Kidney (tissue), 14 donors: Measurements from ENCODE around the gene MRTFA. TPM values are rescaled to one million over a fixed set of nuclear protein-coding genes. Genes with fewer than 3 reads are reported as not detected.
"Not testable (repeated sequence)": the region's sequence is repeated elsewhere in the genome, so short reads cannot be mapped to it uniquely, and the experiment has no call there.

Source experiments
- DNase-seq, 5 donors: peaks; one replicate each; pipeline ENCODE4 v3.0.0-alpha.2; 2013 to 2020
- FAIRE-seq: peaks from 2 replicates; lab custom pipeline; 2012; peaks lifted over from hg19 to GRCh38; lab: Jason Lieb, UNC
- H3K27ac ChIP-seq, 2 donors: one replicate each; pipeline ENCODE4 v1.7.0; 2013; ENCODE audit warnings: low read depth in 2 of 2, low read length in 2 of 2, inconsistent platforms in 1 of 2
- H3K27me3 ChIP-seq: one replicate; pipeline ENCODE4 v1.7.1; 2013; ENCODE audit warnings: low read length, inconsistent platforms; ENCODE audit not compliant: control insufficient read depth, insufficient read depth
- H3K36me3 ChIP-seq, 3 donors: one replicate each; pipeline versions ENCODE4 v1.7.0 to v1.7.1; 2013; ENCODE audit warnings: low read length in 3 of 3, control low read depth in 1 of 3, inconsistent platforms in 1 of 3; ENCODE audit not compliant: insufficient read depth in 3 of 3, control insufficient read depth in 2 of 3
- H3K4me1 ChIP-seq, 3 donors: one replicate each; pipeline versions ENCODE4 v1.7.0 to v1.7.1; 2013; ENCODE audit warnings: low read length in 3 of 3, inconsistent platforms in 1 of 3, low read depth in 1 of 3; ENCODE audit not compliant: control insufficient read depth in 2 of 3, insufficient read depth in 2 of 3
- H3K4me3 ChIP-seq, 3 donors: one replicate each; pipeline versions ENCODE4 v1.7.0 to v1.8.1; 2013; ENCODE audit warnings: low read length in 3 of 3, control low read depth in 1 of 3, inconsistent platforms in 1 of 3
- H3K9ac ChIP-seq, 3 donors: one replicate each; pipeline versions ENCODE4 v1.7.0 to v1.7.1; 2013; ENCODE audit warnings: low read length in 3 of 3, control low read depth in 1 of 3, inconsistent platforms in 1 of 3
- H3K9me3 ChIP-seq, 3 donors: one replicate each; pipeline versions ENCODE4 v1.7.0 to v1.7.1; 2013; ENCODE audit warnings: low read length in 3 of 3, control low read depth in 1 of 3, inconsistent platforms in 1 of 3; ENCODE audit not compliant: control insufficient read depth in 2 of 3, insufficient read depth in 1 of 3
- intact Hi-C: fragments of 100-400 bp; cut with DNase I; formaldehyde crosslinking; loops from one replicate; pipeline ENCODE4 v1.11.1; 2022
- polyA plus RNA-seq: library from polyadenylated mRNA; stranded (reverse); fragments of 350-450 nt; fragmentation: Illumina TruSeq; extraction: RNeasy Lipid Tissue Mini Kit (QIAGEN cat#74804); gene quantifications from one replicate; pipeline ENCODE4 v1.2.3, GENCODE V29; 2014; ENCODE audit warnings: low read depth, low replicate concordance; ENCODE audit not compliant: insufficient read depth
- total RNA-seq: library from RNA; stranded (reverse); fragmentation: NEBNext Ultra II Directional; extraction: Animal tissue kit (Norgen Biotek cat#: 25700); gene quantifications from one replicate; pipeline ENCODE4 v1.2.1, GENCODE V29; 2021
- TF ChIP-seq, protein P1 (sequence below): IDR thresholded peaks from 3 replicates; pipeline ENCODE4 v1.5.1; 2012; ENCODE audit warnings: mild to moderate bottlenecking, moderate library complexity, borderline replicate concordance; ENCODE audit not compliant: insufficient read depth; ENCODE audit errors: extremely low read depth
- donor health status: control.
- donor health status: control.
- donor health status: control.
- donor health status: control.
- donor health status: control.
- donor health status: DM: yes; HTN: yes; CAD: no.
- donor health status: Normal renal cell carcinoma (clear cell type).

The MRTFA gene
- total and polyA plus RNA-seq, 2 donors from 2014 or later, result 12.5 to 59.9 TPM

DNA sequence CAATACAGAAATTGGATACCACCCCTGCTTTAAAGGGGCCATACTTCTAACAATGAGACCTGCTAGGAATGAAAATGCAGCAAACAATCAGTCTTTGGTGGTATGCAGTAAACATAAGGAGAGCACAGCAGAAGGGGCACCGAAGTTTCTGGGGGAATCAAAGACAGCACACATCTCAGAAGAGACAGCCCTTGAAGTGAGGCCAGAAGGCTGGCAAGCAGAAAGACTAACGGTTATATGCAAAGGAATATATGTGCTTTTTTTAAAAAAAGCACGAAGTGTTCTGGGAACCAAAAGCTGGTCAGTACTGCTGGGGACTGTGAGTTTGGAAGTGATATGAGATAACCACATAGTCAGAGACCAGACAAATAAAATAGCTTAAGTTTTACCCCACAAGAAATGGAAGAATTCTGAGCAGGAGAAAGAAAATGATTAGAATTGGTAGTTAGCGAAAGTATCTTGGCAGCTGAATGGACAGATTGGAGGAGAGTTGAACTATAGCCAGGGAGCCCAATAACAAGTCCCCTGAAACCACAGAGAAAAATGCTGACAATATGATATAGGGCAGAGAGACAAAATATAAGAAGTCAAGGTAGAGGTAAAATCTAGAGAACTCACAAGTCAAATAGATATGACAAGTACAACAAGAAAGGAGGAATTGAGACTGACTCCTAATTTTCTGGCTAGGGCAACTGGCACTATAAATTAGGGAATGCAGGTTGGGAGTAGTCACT is 125.7 kb downstream of the MRTFA start:
- FAIRE-seq (no peak), DNase-seq (no peak)
- no peaks in the 10 kb centered on the region for H3K27me3 ChIP-seq
- TF ChIP-seq, protein P1, sequence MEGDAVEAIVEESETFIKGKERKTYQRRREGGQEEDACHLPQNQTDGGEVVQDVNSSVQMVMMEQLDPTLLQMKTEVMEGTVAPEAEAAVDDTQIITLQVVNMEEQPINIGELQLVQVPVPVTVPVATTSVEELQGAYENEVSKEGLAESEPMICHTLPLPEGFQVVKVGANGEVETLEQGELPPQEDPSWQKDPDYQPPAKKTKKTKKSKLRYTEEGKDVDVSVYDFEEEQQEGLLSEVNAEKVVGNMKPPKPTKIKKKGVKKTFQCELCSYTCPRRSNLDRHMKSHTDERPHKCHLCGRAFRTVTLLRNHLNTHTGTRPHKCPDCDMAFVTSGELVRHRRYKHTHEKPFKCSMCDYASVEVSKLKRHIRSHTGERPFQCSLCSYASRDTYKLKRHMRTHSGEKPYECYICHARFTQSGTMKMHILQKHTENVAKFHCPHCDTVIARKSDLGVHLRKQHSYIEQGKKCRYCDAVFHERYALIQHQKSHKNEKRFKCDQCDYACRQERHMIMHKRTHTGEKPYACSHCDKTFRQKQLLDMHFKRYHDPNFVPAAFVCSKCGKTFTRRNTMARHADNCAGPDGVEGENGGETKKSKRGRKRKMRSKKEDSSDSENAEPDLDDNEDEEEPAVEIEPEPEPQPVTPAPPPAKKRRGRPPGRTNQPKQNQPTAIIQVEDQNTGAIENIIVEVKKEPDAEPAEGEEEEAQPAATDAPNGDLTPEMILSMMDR, result no peak
- H3K36me3 ChIP-seq, result no peaks in the 10 kb centered on the region
- H3K4me1 ChIP-seq, result peaks cover 16 to 30% (median 25%) of the 10 kb centered on the region in 3 donors
- intact Hi-C loops, result no loop called here
- peak overlapping the region in 1 of 3 donors; percentile 69 for H3K9ac ChIP-seq
- peak overlapping the region; percentile 79 to 89 for H3K27ac ChIP-seq
- peak overlapping the region in 1 of 3 donors; percentile 49 for H3K4me3 ChIP-seq
- no peaks in the 10 kb centered on the region for H3K9me3 ChIP-seq

DNA sequence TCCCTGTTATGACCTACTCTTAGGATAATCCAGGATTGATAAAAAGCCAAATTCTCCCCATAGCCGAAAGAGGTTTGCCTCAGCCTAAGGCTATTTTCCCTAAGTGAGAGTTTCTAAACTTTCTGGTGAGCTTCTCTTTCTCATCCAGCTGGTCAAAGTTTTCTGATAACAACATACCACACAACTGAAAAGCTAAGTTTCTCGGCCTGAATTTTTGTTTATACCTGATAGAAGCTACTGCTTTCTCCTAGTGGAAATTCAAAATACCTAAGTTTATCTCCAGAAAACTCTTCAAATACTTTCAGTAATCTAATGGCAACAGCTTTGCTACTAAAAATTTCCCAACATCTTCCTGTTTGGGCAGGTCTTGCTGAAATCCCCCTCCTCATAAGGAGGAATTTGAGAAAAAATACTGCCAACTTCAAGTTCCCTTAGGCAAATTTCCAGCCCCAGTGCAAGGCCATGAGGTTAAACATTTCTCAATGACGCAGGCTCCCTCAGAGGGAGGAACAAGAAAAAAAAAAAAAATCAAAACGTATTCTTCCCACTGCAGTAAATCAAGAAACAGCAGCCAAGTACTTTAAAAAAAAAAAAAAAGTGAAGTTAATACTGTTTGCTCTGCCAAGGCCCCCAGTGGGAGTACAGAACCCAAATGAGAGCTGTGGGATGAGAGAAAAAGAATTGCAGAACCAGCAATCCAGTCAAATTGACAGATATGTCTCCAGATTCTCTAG is 127.0 kb downstream of the MRTFA start:
- DNase-seq (peak in 3 of 5 donors; percentile 55 to 92 (median 82)), FAIRE-seq (peak; percentile 95)
- H3K27ac ChIP-seq, result peak overlapping the region; percentile 79 to 89
- H3K27me3 ChIP-seq, result no peaks in the 10 kb centered on the region
- peak overlapping the region in 2 of 3 donors; percentile 69 to 74 for H3K9ac ChIP-seq
- H3K4me1 ChIP-seq, result peaks cover 16 to 30% (median 25%) of the 10 kb centered on the region in 3 donors
- H3K4me3 ChIP-seq, result peak overlapping the region in 1 of 3 donors; percentile 49
- no peaks in the 10 kb centered on the region for H3K9me3 ChIP-seq
- intact Hi-C loops, result no loop called here
- no peaks in the 10 kb centered on the region for H3K36me3 ChIP-seq
- TF ChIP-seq, protein P1, result no peak

DNA sequence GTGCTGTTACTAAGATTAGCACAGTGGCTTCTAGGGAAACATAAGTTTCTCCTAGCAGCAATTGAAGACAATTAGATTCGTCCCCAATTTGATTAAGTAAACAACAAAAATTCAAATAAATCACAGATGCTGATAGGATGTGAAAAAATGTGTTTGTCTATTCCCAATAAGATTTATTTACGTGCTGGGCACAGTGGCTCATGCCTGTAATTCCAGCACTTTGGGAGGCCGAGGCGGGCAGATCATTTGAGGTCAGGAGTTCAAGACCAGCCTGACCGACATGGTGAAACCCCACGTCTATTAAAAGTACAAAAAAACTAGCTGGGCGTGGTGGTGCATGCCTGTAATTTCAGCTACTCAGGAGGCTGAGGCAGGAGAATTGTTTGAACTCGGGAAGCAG is 128.5 kb downstream of the MRTFA start:
- H3K9ac ChIP-seq, H3K4me3 ChIP-seq, H3K36me3 ChIP-seq, DNase-seq, H3K9me3 ChIP-seq, intact Hi-C loops, H3K27me3 ChIP-seq, FAIRE-seq: not testable (repeated sequence)
- peaks cover 16 to 30% (median 25%) of the 10 kb centered on the region in 3 donors for H3K4me1 ChIP-seq
- peak overlapping the region in 1 of 2 donors; percentile 79 for H3K27ac ChIP-seq

DNA sequence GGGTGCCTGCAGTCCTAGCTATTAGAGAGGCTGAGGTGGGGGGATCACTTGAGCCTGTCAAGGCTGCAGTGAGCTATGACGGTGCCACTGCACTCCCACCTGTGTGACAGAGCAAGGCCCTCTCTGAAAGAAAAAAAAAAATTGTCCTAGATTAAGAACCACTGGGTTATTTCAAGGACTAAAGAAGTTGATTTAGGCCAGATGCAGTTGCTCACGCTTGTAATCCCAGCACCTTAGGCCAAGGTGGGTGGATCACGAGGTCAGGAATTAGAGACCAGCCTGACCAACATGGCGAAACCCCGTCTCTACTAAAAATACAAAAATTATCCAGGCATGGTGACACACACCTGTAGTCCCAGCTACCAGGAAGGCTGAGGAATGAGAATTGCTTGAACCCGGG is 129.0 kb downstream of the MRTFA start:
- Histone ChIP-seq H3K27me3 (no peaks in the 10 kb centered on the region), H3K27ac (peak overlapping the region in 1 of 2 donors; percentile 38), H3K4me1 (peaks cover 16 to 30% (median 25%) of the 10 kb centered on the region in 3 donors), H3K9me3 (no peaks in the 10 kb centered on the region), H3K4me3 (no peak overlapping the region), H3K9ac (no peak overlapping the region), H3K36me3 (no peaks in the 10 kb centered on the region)
- intact Hi-C loops, result no loop called here
- TF ChIP-seq, protein P1, result no peak
- DNase-seq (peak in 3 of 5 donors; percentile 14 to 34 (median 24)), FAIRE-seq (no peak)
